SK-N-SH treated with all-trans-retinoic acid at 6 μM for 48 hours (cell line): ENCODE data around the gene VPS25.

Experiments used
- ATAC-seq: fragments of 200-7000 bp; cut with Tn5 transposase; 3 replicates; pipeline ENCODE4 v1.9.1; 2020; ENCODE audit warnings: mild to moderate bottlenecking, moderate library complexity
- TOX ChIP-seq: fragments of 250-450 bp; sonication (Bioruptor Pico); IDR thresholded peaks from 2 replicates; pipeline ENCODE4 v1.8.0; 2021; ENCODE audit warnings: mild to moderate bottlenecking, moderate library complexity, borderline replicate concordance

Gene VPS25

GRCh38 chr17:42827472-42827871, 54.2 kb downstream of the VPS25 start:
- no peak for TF ChIP-seq TOX (CRISPR knock-in tag)
- ATAC-seq = no peak
